HCT116 (cell line): ENCODE results near the gene OR2AG2. TPM values are rescaled to one million over a fixed set of nuclear protein-coding genes. Genes with fewer than 3 reads are reported as not detected.

ENCODE experiments used
- ATAC-seq: fragments of 200-7000 bp; cut with Tn5 transposase; 2 replicates; pipeline ENCODE4 v1.9.1; 2020; ENCODE audit warnings: mild to moderate bottlenecking, moderate library complexity
- BruUV-seq: library from RNA; stranded (reverse); fragments of 400-500 nt; replicated peaks from 2 replicates; lab custom pipeline; 2021; lab: Mats Ljungman, UMichigan
- CTCF ChIA-PET: fragments of 300-600 bp; sonication (Branson Sonifier 250); formaldehyde crosslinking; loops from one replicate; lab custom pipeline; 2021; ENCODE audit warnings: antibody characterized with exemption; lab: Charles Lee
- POLR2A ChIA-PET: fragments of 300-600, 350-600 bp; sonication (Branson Sonifier 250); formaldehyde crosslinking; loops from one replicate; lab custom pipeline; 2021; ENCODE audit warnings: antibody characterized with exemption; lab: Charles Lee
- RAD21 ChIA-PET, 2 experiments: fragments of 300-600 bp; sonication (Branson Sonifier 250); formaldehyde crosslinking; loops; one replicate each; lab custom pipeline; 2023; ENCODE audit warnings: low total read pairs in 2 of 2; ENCODE audit not compliant: uncharacterized antibody in 2 of 2, unreplicated experiment in 2 of 2, low non-redundant PET in 1 of 2; lab: Charles Lee
- DNase-seq: peaks from one replicate; pipeline ENCODE4 v3.0.0-alpha.2; 2010; ENCODE audit warnings: low read depth, low spot score
- H2AFZ ChIP-seq: fragments of 200-600 bp; shearing (Covaris generic), sonication (generic); 2 replicates; pipeline ENCODE4 v1.6.1; 2017; ENCODE audit warnings: low read depth, mixed run types, mixed read lengths, antibody characterized with exemption, low read length; ENCODE audit not compliant: poor library complexity, severe bottlenecking
- H3K27ac ChIP-seq: 2 replicates; pipeline ENCODE4 v1.5.1; 2012; ENCODE audit warnings: low read depth, low read length
- H3K27me3 ChIP-seq: fragments of 200-600 bp; sonication (generic); 2 replicates; pipeline ENCODE4 v1.6.1; 2016; ENCODE audit warnings: mixed run types, low read length, mixed read lengths; ENCODE audit not compliant: insufficient read depth
- H3K36me3 ChIP-seq, 2 experiments: fragments of 200-500 bp in 1 of 2; fragments of 200-600 bp in 1 of 2; sonication (Bioruptor generic) in 1 of 2; sonication (generic) in 1 of 2; 2 replicates each; pipeline versions ENCODE4 v1.5.1 to v1.6.1; 2014 to 2016; ENCODE audit warnings: low read length in 2 of 2, inconsistent platforms in 1 of 2, mixed read lengths in 1 of 2, mixed run types in 1 of 2; ENCODE audit not compliant: insufficient read depth in 2 of 2, control insufficient read depth in 1 of 2
- H3K4me1 ChIP-seq, 2 experiments: fragments of 200-600 bp in 1 of 2; sonication (generic) in 1 of 2; 2 replicates each; pipeline versions ENCODE4 v1.5.1 to v1.6.1; 2012 to 2017; ENCODE audit warnings: low read length in 2 of 2, inconsistent platforms in 1 of 2, mild to moderate bottlenecking in 1 of 2, mixed read lengths in 1 of 2, mixed run types in 1 of 2, moderate library complexity in 1 of 2; ENCODE audit not compliant: insufficient read depth in 2 of 2, control insufficient read depth in 1 of 2
- H3K4me2 ChIP-seq: fragments of 200-600 bp; sonication (generic); 2 replicates; pipeline ENCODE4 v1.6.1; 2017; ENCODE audit warnings: mixed run types, low read length, mixed read lengths
- H3K4me3 ChIP-seq, 2 experiments: fragments of 200-600 bp in 1 of 2; sonication (generic) in 1 of 2; replicated peaks in 1 of 2; 2 replicates each; pipeline ENCODE4 v1.5.1; 2011 to 2016; ENCODE audit warnings: low read length in 2 of 2, control low read depth in 1 of 2, low read depth in 1 of 2, mild to moderate bottlenecking in 1 of 2, mixed read lengths in 1 of 2, mixed run types in 1 of 2
- H3K79me2 ChIP-seq: fragments of 200-600 bp; sonication (generic); 2 replicates; pipeline ENCODE4 v1.6.1; 2017; ENCODE audit warnings: mild to moderate bottlenecking, mixed run types, low read length, moderate library complexity, mixed read lengths; ENCODE audit not compliant: insufficient read depth
- H3K9ac ChIP-seq: fragments of 200-600 bp; sonication (generic); 2 replicates; pipeline ENCODE4 v1.6.1; 2016; ENCODE audit warnings: low read length, mixed read lengths
- H3K9me2 ChIP-seq: fragments of 200-600 bp; sonication (generic), shearing (Covaris generic); 2 replicates; pipeline ENCODE4 v1.6.1; 2017; ENCODE audit warnings: mixed run types, mild to moderate bottlenecking, moderate library complexity; ENCODE audit not compliant: insufficient read depth
- H3K9me3 ChIP-seq, 2 experiments: fragments of 200-500 bp in 1 of 2; fragments of 200-600 bp in 1 of 2; sonication (Bioruptor generic) in 1 of 2; sonication (generic) in 1 of 2; 2 replicates each; pipeline ENCODE4 v1.6.1; 2014 to 2017; ENCODE audit warnings: low read length in 2 of 2, mixed read lengths in 2 of 2, inconsistent platforms in 1 of 2, low read depth in 1 of 2, mild to moderate bottlenecking in 1 of 2, mixed run types in 1 of 2, moderate library complexity in 1 of 2; ENCODE audit not compliant: control insufficient read depth in 1 of 2, insufficient read depth in 1 of 2
- H4K20me1 ChIP-seq: fragments of 200-600 bp; sonication (generic), shearing (Covaris generic); 2 replicates; pipeline ENCODE4 v1.6.1; 2017; ENCODE audit warnings: mixed run types, mild to moderate bottlenecking, moderate library complexity; ENCODE audit not compliant: insufficient read depth
- CBX3 ChIP-seq: IDR thresholded peaks from 2 replicates; pipeline ENCODE4 v1.6.1; 2012; ENCODE audit warnings: low read depth
- CEBPB ChIP-seq: IDR thresholded peaks from 2 replicates; pipeline ENCODE4 v1.6.1; 2012; ENCODE audit warnings: low read depth
- FOSL1 ChIP-seq: IDR thresholded peaks from 2 replicates; pipeline ENCODE4 v1.6.1; 2012; ENCODE audit warnings: low read depth
- JUND ChIP-seq: IDR thresholded peaks from 2 replicates; pipeline ENCODE4 v1.6.1; 2012
- MAX ChIP-seq: IDR thresholded peaks from 2 replicates; pipeline ENCODE4 v1.6.1; 2012
- POLR2A ChIP-seq: IDR thresholded peaks from 2 replicates; pipeline ENCODE4 v1.7.0; 2011; ENCODE audit warnings: borderline replicate concordance; ENCODE audit not compliant: insufficient read depth, insufficient read length; ENCODE audit errors: extremely low read depth
- SIN3A ChIP-seq: IDR thresholded peaks from 2 replicates; pipeline ENCODE4 v1.6.1; 2012; ENCODE audit warnings: low read depth
- TCF7L2 ChIP-seq: IDR thresholded peaks from 2 replicates; pipeline ENCODE4 v1.7.0; 2011; ENCODE audit warnings: borderline replicate concordance, inconsistent platforms; ENCODE audit not compliant: insufficient read depth, insufficient read length; ENCODE audit errors: extremely low read depth
- ZBTB33 ChIP-seq: IDR thresholded peaks from 2 replicates; pipeline ENCODE4 v1.6.1; 2011; ENCODE audit warnings: mild to moderate bottlenecking, low read length, moderate library complexity; ENCODE audit not compliant: insufficient replicate concordance; ENCODE audit errors: extremely low read depth
- intact Hi-C: fragments of 100-400 bp; cut with micrococcal nuclease; formaldehyde crosslinking; loops from 2 replicates; pipeline ENCODE4 v1.10.0; 2022
- total RNA-seq: library from RNA; stranded (reverse); gene quantifications from one replicate; pipeline ENCODE4 v1.2.1, GENCODE V29; 2021; ENCODE audit not compliant: unreplicated experiment

The OR2AG2 gene
- total RNA-seq, 1 experiment from 2014 or later = 0.07 TPM

GRCh38 chr11:6717426-6717825, 54.4 kb downstream of the OR2AG2 start:
- H3K79me2 ChIP-seq = no peaks in the 10 kb centered on the region
- no peak overlapping the region for H3K9ac ChIP-seq
- no peaks in the 10 kb centered on the region for H3K9me2 ChIP-seq
- H3K27ac ChIP-seq = no peak overlapping the region
- H4K20me1 ChIP-seq = no peaks in the 10 kb centered on the region
- TF ChIP-seq CEBPB (no peak), TCF7L2 (no peak), JUND (no peak), CBX3 (no peak), ZBTB33 (no peak), POLR2A (no peak), FOSL1 (no peak), SIN3A (no peak), MAX (no peak)
- H3K9me3 ChIP-seq = no peaks in the 10 kb centered on the region; a peak in 1 of 4 replicates
- POLR2A ChIA-PET = no interaction called here
- RAD21 ChIA-PET = no interaction called here
- H3K4me3 ChIP-seq = no peak overlapping the region
- CTCF ChIA-PET = no interaction called here
- no peak overlapping the region for H2AFZ ChIP-seq
- H3K4me1 ChIP-seq = no peaks in the 10 kb centered on the region
- BruUV-seq = no TSS peak
- no peak overlapping the region for H3K4me2 ChIP-seq
- DNase-seq (no peak), ATAC-seq (no peak)
- peaks cover 74% of the 10 kb centered on the region for H3K27me3 ChIP-seq
- intact Hi-C loops = no loop called here
- H3K36me3 ChIP-seq = no peaks in the 10 kb centered on the region

Other genes with a start within 250 kb of the OR2AG2 start
- gene RRP8, start 168.4 kb downstream of the OR2AG2 start, total RNA-seq = 17.8 TPM
- 73.5 TPM for gene ILK, start 168.2 kb downstream of the OR2AG2 start, total RNA-seq
- gene TAF10, start 159.8 kb downstream of the OR2AG2 start, total RNA-seq = 151 TPM
- gene TPP1, start 152.6 kb downstream of the OR2AG2 start, total RNA-seq = 44.7 TPM
- gene DCHS1, start 116.2 kb downstream of the OR2AG2 start, total RNA-seq = 0.30 TPM
- 75.0 TPM for gene MRPL17, start 88.6 kb downstream of the OR2AG2 start, total RNA-seq
- gene OR2AG1, start 11.0 kb upstream of the OR2AG2 start, total RNA-seq = not detected
- gene OR6A2, start 27.7 kb upstream of the OR2AG2 start, total RNA-seq = 0.22 TPM
- gene OR10A5, start 73.7 kb upstream of the OR2AG2 start, total RNA-seq = not detected
- not detected for gene OR10A2, start 91.1 kb upstream of the OR2AG2 start, total RNA-seq
- not detected for gene OR10A4, start 104.6 kb upstream of the OR2AG2 start, total RNA-seq
- 0.20 TPM for gene OR2D2, start 120.5 kb upstream of the OR2AG2 start, total RNA-seq
- not detected for gene OR2D3, start 149.0 kb upstream of the OR2AG2 start, total RNA-seq
- 9.9 TPM for gene ZNF215, start 154.4 kb upstream of the OR2AG2 start, total RNA-seq
- gene ZNF214, start 248.4 kb upstream of the OR2AG2 start, total RNA-seq = 2.1 TPM
- 0.49 TPM for gene NLRP14, start 248.5 kb upstream of the OR2AG2 start, total RNA-seq